Thymus (tissue), 11 donors: ENCODE data around the gene RASSF8. TPM values are rescaled to one million over a fixed set of nuclear protein-coding genes. Genes with fewer than 3 reads are reported as not detected.

Experiments
- DNase-seq, 9 donors: peaks; one replicate each; pipeline ENCODE4 v3.0.0-alpha.2; 2013; ENCODE audit warnings: low spot score in 9 of 9, low read depth in 6 of 9, missing footprints in 1 of 9
- H3K27ac ChIP-seq, 2 donors: one replicate each; pipeline ENCODE4 v1.5.1; 2013; ENCODE audit warnings: control low read depth in 1 of 2, low read depth in 1 of 2, low read length in 1 of 2, mild to moderate bottlenecking in 1 of 2, moderate library complexity in 1 of 2
- H3K27me3 ChIP-seq, 2 donors: one replicate each; pipeline ENCODE4 v1.5.1; 2013; ENCODE audit warnings: low read length in 1 of 2; ENCODE audit not compliant: control insufficient read depth in 2 of 2, insufficient read depth in 1 of 2
- H3K36me3 ChIP-seq, 2 donors: one replicate each; pipeline ENCODE4 v1.5.1; 2013; ENCODE audit warnings: low read length in 1 of 2, mild to moderate bottlenecking in 1 of 2, moderate library complexity in 1 of 2; ENCODE audit not compliant: control insufficient read depth in 2 of 2, insufficient read depth in 2 of 2
- H3K4me1 ChIP-seq, 2 donors: one replicate each; pipeline ENCODE4 v1.5.1; 2013; ENCODE audit warnings: low read length in 2 of 2; ENCODE audit not compliant: control insufficient read depth in 2 of 2, insufficient read depth in 2 of 2
- H3K4me3 ChIP-seq, 2 donors: one replicate each; pipeline ENCODE4 v1.5.1; 2013; ENCODE audit warnings: low read length in 2 of 2, control low read depth in 1 of 2, mild to moderate bottlenecking in 1 of 2
- H3K9me3 ChIP-seq, 2 donors: one replicate each; pipeline ENCODE4 v1.5.1; 2013; ENCODE audit warnings: low read length in 1 of 2, mild to moderate bottlenecking in 1 of 2; ENCODE audit not compliant: control insufficient read depth in 2 of 2, insufficient read depth in 1 of 2
- WGBS: extraction: QIAGEN DNeasy Blood & Tissue Kit; methylation state at CpG from one replicate; pipeline ENCODE4 v1.1.7; 2013; 5-methylcytosine and 5-hydroxymethylcytosine counted together
- polyA plus RNA-seq: library from polyadenylated mRNA; stranded (reverse); fragments of 200-250 nt; gene quantifications from one replicate; pipeline ENCODE4 v1.2.3, GENCODE V29; 2013
- total RNA-seq: library from RNA; stranded (reverse); fragments of 120-200 nt; gene quantifications from one replicate; pipeline ENCODE4 v1.2.4, GENCODE V29; 2013
- donor health status: healthy.

RASSF8 gene
- total and polyA plus RNA-seq, 2 donors: 6.4 to 15.3 TPM

DNA sequence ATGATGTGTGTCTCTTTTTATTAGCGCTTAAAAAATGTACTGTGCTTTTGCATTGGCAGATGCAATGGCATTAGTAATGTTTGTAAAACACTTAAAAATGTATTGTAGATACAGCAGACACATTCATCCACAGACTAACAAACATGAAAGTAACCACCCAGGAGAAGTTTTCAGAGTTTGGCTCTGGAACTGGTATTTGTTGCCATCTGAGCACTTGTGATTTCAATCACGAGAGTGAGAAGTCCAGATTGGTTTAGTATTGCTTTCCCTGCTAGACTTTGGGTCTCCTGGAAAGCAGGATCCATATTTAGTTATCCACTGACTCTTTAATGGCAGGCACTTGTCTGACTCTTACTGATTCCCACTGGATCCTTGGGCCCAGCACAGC, 13.2 kb downstream of the RASSF8 start:
- H3K27me3 ChIP-seq: no peaks in the 10 kb centered on the region
- 95% methylated on average over 2 of the region's 2 CpGs for WGBS
- no peaks in the 10 kb centered on the region for H3K36me3 ChIP-seq
- DNase-seq: no peak
- H3K27ac ChIP-seq: no peak overlapping the region
- no peaks in the 10 kb centered on the region for H3K4me1 ChIP-seq
- no peaks in the 10 kb centered on the region for H3K9me3 ChIP-seq
- no peak overlapping the region for H3K4me3 ChIP-seq

DNA sequence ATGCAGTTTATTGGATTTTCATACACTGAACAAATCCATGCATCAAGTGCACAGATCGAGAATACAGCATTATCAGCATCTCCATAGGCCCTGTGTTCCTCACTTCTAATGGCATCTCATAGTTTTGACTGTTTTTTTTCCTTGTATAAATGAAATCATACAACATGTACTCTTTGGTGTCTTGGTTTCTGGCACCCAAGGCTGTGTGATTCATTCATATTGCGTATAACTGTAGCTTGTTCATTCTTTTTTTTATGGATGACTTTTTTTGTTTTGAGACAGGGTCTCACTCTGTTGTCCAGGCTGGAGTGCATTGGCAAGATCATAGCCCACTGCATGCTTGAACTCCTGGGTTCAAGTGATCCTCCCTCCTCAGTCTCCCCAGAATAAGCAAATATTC, 14.3 kb downstream of the RASSF8 start:
- DNase-seq: no peak
- Histone ChIP-seq H3K36me3 (no peaks in the 10 kb centered on the region), H3K27me3 (no peaks in the 10 kb centered on the region), H3K27ac (no peak overlapping the region), H3K4me1 (no peaks in the 10 kb centered on the region), H3K9me3 (no peaks in the 10 kb centered on the region), H3K4me3 (no peak overlapping the region)
- WGBS: 99% methylated on average over 2 of the region's 2 CpGs

DNA sequence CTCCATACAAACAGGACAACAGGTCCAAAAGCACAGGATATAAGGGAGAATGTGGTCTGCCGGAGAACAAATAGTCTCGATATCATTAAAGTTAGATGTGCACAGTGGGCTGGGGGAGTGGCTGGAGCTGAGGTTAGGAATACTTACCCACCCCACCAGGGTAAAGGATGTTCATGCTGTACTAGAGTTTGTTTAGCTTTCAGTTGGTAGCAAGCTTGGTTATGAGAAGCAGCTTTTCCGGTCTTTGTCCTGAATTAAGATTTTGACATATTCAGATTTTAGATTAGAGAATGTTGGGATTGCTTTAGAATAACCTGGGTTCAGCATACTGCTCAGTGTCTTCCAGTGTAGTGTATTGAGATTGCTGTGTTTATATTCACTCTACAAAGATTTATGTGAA, 16.7 kb downstream of the RASSF8 start:
- no peak for DNase-seq
- H3K4me3 ChIP-seq: no peak overlapping the region
- H3K27ac ChIP-seq: no peak overlapping the region
- H3K36me3 ChIP-seq: no peaks in the 10 kb centered on the region
- no peaks in the 10 kb centered on the region for H3K4me1 ChIP-seq
- no peaks in the 10 kb centered on the region for H3K27me3 ChIP-seq
- no peaks in the 10 kb centered on the region for H3K9me3 ChIP-seq
- 99% methylated on average over 3 of the region's 3 CpGs for WGBS

DNA sequence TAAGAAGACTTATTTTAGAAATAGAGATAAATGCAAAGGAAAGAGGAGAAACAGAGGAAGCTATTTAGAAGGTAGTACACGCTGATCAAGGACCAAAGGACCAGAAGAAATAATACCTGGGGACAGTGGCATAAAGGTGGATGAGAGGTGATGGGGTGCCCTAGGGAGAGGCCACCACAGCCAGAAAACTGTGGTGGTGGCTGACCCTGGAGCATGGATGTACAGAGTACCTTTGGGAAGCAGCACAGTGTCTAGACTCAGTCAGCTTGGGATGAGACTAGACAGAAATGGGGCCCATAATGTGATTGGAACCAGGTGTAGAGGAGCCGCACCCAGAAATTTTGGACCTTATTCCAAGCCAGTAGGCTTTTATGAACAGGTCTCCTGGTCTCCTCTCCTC, 17.2 kb downstream of the RASSF8 start:
- Histone ChIP-seq H3K36me3 (no peaks in the 10 kb centered on the region), H3K9me3 (no peaks in the 10 kb centered on the region), H3K27ac (no peak overlapping the region), H3K4me1 (no peaks in the 10 kb centered on the region), H3K4me3 (no peak overlapping the region), H3K27me3 (no peaks in the 10 kb centered on the region)
- no peak for DNase-seq
- 93% methylated on average over 2 of the region's 2 CpGs for WGBS

DNA sequence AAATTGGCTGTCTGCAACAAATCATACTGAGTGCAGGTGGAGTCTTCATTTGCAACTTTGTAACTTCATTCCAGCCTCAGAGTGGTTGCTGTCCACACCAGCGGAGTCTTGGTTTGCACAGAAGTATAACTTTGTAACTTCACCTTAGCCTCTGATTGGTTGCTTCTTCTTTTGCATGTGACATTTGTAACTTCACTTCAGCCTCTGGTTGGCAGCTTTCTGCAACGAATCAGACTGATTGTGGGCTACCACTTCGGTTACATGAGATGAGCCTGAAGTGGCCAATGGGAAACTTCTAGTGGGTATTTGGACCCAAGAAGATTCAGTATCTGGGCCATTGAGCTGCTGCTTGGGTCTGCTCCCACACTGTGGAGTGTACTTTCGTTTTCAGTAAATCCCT, 17.8 kb downstream of the RASSF8 start:
- no peaks in the 10 kb centered on the region for H3K4me1 ChIP-seq
- H3K4me3 ChIP-seq: no peak overlapping the region
- H3K9me3 ChIP-seq: no peaks in the 10 kb centered on the region
- DNase-seq: no peak
- H3K27ac ChIP-seq: no peak overlapping the region
- no peaks in the 10 kb centered on the region for H3K36me3 ChIP-seq
- H3K27me3 ChIP-seq: no peaks in the 10 kb centered on the region
- WGBS: 93% methylated on average over 4 of the region's 4 CpGs

DNA sequence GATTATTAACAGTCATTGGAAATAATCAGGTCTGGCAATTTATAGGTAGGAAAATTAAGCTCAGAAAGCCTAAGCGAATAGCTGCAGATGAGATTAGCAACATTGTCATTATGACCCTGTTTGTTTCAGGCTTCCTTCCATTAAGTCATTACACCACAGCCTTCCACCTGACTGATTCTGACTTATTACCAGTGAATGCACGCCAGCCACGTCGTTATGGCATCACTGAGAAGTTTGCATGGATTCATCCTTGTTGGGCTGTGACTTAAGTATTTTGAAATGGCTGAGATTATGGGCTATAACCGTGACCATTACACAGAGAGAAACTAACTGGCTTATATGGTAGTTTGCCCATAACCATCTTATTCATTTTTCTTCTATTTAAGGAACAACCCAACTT, 18.6 kb downstream of the RASSF8 start:
- H3K4me1 ChIP-seq: no peaks in the 10 kb centered on the region
- no peak for DNase-seq
- 98% methylated on average over 5 of the region's 5 CpGs for WGBS
- no peaks in the 10 kb centered on the region for H3K9me3 ChIP-seq
- no peak overlapping the region for H3K27ac ChIP-seq
- H3K27me3 ChIP-seq: no peaks in the 10 kb centered on the region
- H3K36me3 ChIP-seq: no peaks in the 10 kb centered on the region
- no peak overlapping the region for H3K4me3 ChIP-seq

DNA sequence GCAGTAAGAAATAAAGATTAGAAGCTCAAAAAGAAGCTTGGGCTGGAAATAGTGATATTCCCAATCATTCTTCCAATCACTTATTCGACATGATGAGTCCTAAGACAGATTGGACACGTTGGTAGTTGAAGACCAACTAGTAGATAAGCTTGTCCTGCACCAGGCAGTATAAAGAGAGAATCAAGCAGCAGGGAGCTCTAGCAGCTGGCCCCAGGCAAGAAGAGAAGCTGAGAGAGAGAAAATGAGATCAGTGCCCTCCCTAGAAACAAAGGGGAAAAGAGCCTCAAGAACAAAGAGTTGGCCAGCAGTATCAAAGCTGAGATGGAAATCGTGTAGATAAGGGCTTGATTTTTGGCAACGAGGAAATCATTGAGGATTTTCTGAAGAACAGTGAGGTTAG, 20.6 kb downstream of the RASSF8 start:
- DNase-seq: no peak
- 95% methylated on average over 4 of the region's 4 CpGs for whole genome bisulfite sequencing
- no peaks in the 10 kb centered on the region for H3K9me3 ChIP-seq
- no peak overlapping the region for H3K4me3 ChIP-seq
- no peaks in the 10 kb centered on the region for H3K27me3 ChIP-seq
- H3K36me3 ChIP-seq: no peaks in the 10 kb centered on the region
- no peaks in the 10 kb centered on the region for H3K4me1 ChIP-seq
- no peak overlapping the region for H3K27ac ChIP-seq

DNA sequence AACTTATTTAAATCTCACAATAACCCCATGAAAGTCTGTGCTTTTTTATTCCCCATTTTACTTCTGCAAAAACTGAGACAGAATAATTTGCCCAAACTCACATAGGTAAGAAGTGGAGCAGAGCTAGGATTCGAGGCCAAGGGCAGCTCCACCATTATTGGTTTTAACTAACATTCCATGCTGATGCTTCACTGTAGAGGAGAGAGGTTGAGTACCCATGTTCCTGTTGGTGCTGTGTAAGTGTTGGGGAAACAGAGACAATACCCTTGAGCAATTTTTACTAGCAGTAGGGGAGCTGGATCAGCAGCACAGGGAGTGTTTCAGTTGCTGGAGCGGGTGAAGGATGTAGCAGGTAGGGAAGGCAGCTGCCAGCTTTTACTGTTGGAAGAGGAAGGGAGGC, 21.1 kb downstream of the RASSF8 start:
- H3K4me3 ChIP-seq: no peak overlapping the region
- 98% methylated on average over 2 of the region's 2 CpGs for WGBS
- H3K4me1 ChIP-seq: no peaks in the 10 kb centered on the region
- H3K36me3 ChIP-seq: no peaks in the 10 kb centered on the region
- no peak overlapping the region for H3K27ac ChIP-seq
- no peaks in the 10 kb centered on the region for H3K9me3 ChIP-seq
- DNase-seq: no peak
- no peaks in the 10 kb centered on the region for H3K27me3 ChIP-seq

DNA sequence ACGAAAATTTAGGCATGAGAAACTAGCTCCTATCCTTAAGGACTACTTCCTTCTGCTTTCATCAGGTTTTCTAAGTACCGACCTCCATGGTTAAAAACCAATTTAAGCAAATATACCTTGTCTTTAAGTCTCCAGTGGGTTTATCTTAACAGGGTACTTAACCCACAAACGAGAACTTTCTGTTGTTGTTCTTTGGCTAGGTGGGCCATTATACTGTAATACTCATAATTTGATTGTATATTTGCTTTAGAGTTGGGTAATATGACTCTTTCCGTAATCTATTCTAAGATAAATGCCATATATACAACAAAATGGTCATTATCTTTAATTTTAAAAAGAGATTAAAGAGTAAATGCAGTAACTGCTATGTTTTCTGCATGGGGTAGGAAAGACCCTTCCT, 21.6 kb downstream of the RASSF8 start:
- DNase-seq: no peak
- H3K4me1 ChIP-seq: no peaks in the 10 kb centered on the region
- H3K27me3 ChIP-seq: no peaks in the 10 kb centered on the region
- 96% methylated on average over 4 of the region's 4 CpGs for WGBS
- H3K36me3 ChIP-seq: no peaks in the 10 kb centered on the region
- no peak overlapping the region for H3K4me3 ChIP-seq
- no peaks in the 10 kb centered on the region for H3K9me3 ChIP-seq
- H3K27ac ChIP-seq: no peak overlapping the region

DNA sequence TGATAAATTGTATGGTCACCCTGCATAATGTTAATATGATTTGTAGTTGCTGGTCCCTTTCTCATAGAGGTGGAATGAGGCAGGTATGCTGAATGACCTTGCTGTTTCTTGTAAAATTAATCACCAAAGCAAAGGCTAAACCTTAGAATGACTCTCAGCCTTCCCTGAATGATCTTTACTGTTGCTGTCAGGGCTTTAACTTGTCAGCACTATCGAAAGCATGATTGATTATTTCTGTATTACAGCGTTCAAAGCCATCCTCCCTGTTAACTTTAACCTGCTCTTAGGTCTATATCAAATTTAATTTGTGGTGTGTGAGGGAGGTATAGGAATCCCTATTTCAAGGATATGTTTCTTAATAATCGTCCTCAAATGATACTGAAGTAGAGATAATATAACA, 23.1 kb downstream of the RASSF8 start:
- Histone ChIP-seq H3K27me3 (no peaks in the 10 kb centered on the region), H3K4me3 (no peak overlapping the region), H3K4me1 (no peaks in the 10 kb centered on the region), H3K36me3 (no peaks in the 10 kb centered on the region), H3K27ac (no peak overlapping the region), H3K9me3 (no peaks in the 10 kb centered on the region)
- WGBS: 97% methylated on average over 3 of the region's 3 CpGs
- no peak for DNase-seq
